ENCODE results near the gene ZFP36. TPM values are rescaled to one million over a fixed set of nuclear protein-coding genes. Genes with fewer than 3 reads are reported as not detected.
A peak's percentile ranks its signal among the peaks of the same experiment; 100 is the strongest.

Gene ZFP36
- total and polyA plus RNA-seq, 2 of the 8 experiments (the other 6 are each of a cell fraction or from before 2014, with no cell fraction given), result 4.0 to 10.9 TPM

DNA sequence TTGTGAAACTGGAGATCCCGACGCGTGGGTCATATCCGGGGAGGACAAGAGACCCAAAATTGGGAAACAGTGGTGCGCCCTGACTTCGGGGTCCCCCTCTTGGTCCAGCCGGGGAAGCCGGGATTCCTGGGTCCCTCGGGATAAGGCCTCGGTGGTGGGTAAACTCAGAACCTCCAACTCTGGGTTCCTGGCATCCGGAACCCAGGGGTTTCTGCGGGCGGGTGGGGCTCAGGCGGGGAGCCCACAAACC lies 688 bp downstream of the ZFP36 start:
- no peak overlapping the region; the same call in 1 of the 2 replicates for H2BK12ac ChIP-seq (ENCODE audit: low read depth, low read length)
- WGBS, 2 experiments (ENCODE audit: extremely low coverage in 1 of 2, insufficient coverage in 1 of 2, insufficient read length in 1 of 2, insufficient replicate concordance in 2 of 2, low coverage in 1 of 2, low lambda C conversion rate in 2 of 2, missing lambda C conversion rate in 1 of 2), result 1% methylated on average over 10 of the region's 14 CpGs; no CpG with 5 or more reads in 1 of the 2 experiments
- H3K23me2 ChIP-seq (ENCODE audit: low read depth, low read length), result peaks cover 26% of the 10 kb centered on the region
- H2BK120ac ChIP-seq (replicated peaks; ENCODE audit: low read depth, low read length), result no peak overlapping the region
- H2AFZ ChIP-seq (ENCODE audit: low read length), result no peak overlapping the region
- H4K5ac ChIP-seq (ENCODE audit: insufficient read length, low read depth, low read length), result no peak overlapping the region
- DNase-seq (ENCODE audit: low read depth in 1 of 2, low spot score in 2 of 2) (no peak), FAIRE-seq (no peak)
- H4K91ac ChIP-seq (replicated peaks; ENCODE audit: insufficient read length, low read length), result no peak overlapping the region
- H3K4me3 ChIP-seq (ENCODE audit: extremely low read depth in 1 of 4, insufficient read depth in 2 of 4, low read depth in 3 of 4, low read length in 4 of 4), result peak overlapping the region; percentile 63 to 91 (median 84)
- no peak overlapping the region for H4K8ac ChIP-seq (ENCODE audit: extremely low read depth, insufficient read depth, low read length)
- no peak overlapping the region for H3K56ac ChIP-seq (replicated peaks; ENCODE audit: insufficient read length, low read depth, low read length)
- peak overlapping the region; percentile 81 to 84 for H3K4me2 ChIP-seq (ENCODE audit: insufficient read depth in 1 of 2, low read depth in 2 of 2, low read length in 2 of 2)
- H3K18ac ChIP-seq (ENCODE audit: extremely low read depth, low read length), result peak overlapping the region; percentile 71
- H3K9me3 ChIP-seq (ENCODE audit: insufficient read depth in 2 of 2, low read depth in 1 of 2, low read length in 1 of 2), result no peaks in the 10 kb centered on the region
- H2BK20ac ChIP-seq (ENCODE audit: low read length), result no peak overlapping the region
- H3K27me3 ChIP-seq (replicated peaks in 1 of 4; ENCODE audit: control insufficient read depth in 3 of 4, extremely low read depth in 1 of 4, insufficient read depth in 3 of 4, low read length in 3 of 4), result no peaks in the 10 kb centered on the region
- H3K79me1 ChIP-seq (ENCODE audit: low read depth, low read length), result no peaks in the 10 kb centered on the region
- H2BK5ac ChIP-seq (ENCODE audit: low read depth, low read length), result no peak overlapping the region; the same call in 1 of the 2 replicates
- TF ChIP-seq BRCA1 (IDR thresholded peaks at IDR 0.05; ENCODE audit: low read depth, low read length) (no peak), SIN3A (conservative IDR thresholded peaks at IDR 0.05 in 1 of 2, IDR thresholded peaks at IDR 0.05 in 1 of 2; ENCODE audit: low read depth in 1 of 2, low read length in 2 of 2) (0 out of 4 replicates have a peak, but pooled peaks of 1 of the 2 experiments have one; percentile 3)
- H2BK15ac ChIP-seq (ENCODE audit: low read length), result no peak overlapping the region
- H3K4me1 ChIP-seq (replicated peaks in 1 of 4; ENCODE audit: control insufficient read depth in 3 of 4, insufficient read depth in 4 of 4, low read length in 3 of 4), result peaks cover 10 to 43% (median 22%) of the 10 kb centered on the region in 4 experiments
- H3K36me3 ChIP-seq (ENCODE audit: control insufficient read depth in 2 of 4, insufficient read depth in 4 of 4, low read length in 3 of 4), result peaks cover 0 to 5% (median 0%) of the 10 kb centered on the region in 4 experiments; a peak in 1 of 8 replicates
- H3K14ac ChIP-seq (ENCODE audit: insufficient read length), result no peak overlapping the region
- peaks cover 0 to 5% of the 10 kb centered on the region in 2 experiments for H4K20me1 ChIP-seq (replicated peaks in 1 of 2; ENCODE audit: control insufficient read depth in 1 of 2, insufficient read depth in 2 of 2, low read length in 2 of 2)
- H3K23ac ChIP-seq (ENCODE audit: insufficient read length), result no peak overlapping the region
- H3K27ac ChIP-seq (ENCODE audit: low read depth, low read length), result 0 out of 2 replicates have a peak overlapping the region, but pooled peaks have one; percentile 56
- H3K9ac ChIP-seq (replicated peaks in 1 of 4; ENCODE audit: extremely low read depth in 1 of 4, low read depth in 3 of 4, low read length in 3 of 4), result peak overlapping the region; percentile 59 to 77 (median 70); a peak in 6 of 7 replicates
- ChIA-PET CTCF (ENCODE audit: partially characterized antibody) (interaction anchor here (1.0 to 3.9 kb wide), 4 partner anchors 10 to 32 kb away, joined by 3 to 38 read pairs (median 3); no protein-coding TSS in a partner anchor), POLR2A (ENCODE audit: partially characterized antibody) (interaction anchor here (0.6 to 14.3 kb wide), 11 partner anchors 9 to 1502 kb away, joined by 3 to 234 read pairs (median 5); partner anchors contain the start of genes MED29, PAF1, RPS16 and TIMM50)
- no peak overlapping the region for H2AK5ac ChIP-seq (ENCODE audit: low read depth, low read length)
- H3K79me2 ChIP-seq (ENCODE audit: control insufficient read depth in 1 of 2, insufficient read depth in 2 of 2, low read length in 2 of 2), result peaks cover 0 to 20% of the 10 kb centered on the region in 2 experiments; a peak in 1 of 4 replicates
- H3K4ac ChIP-seq (replicated peaks; ENCODE audit: insufficient read length, low read depth, low read length), result no peak overlapping the region

Measured in H1 (cell line).